HG02623 (cell line): Measurements from ENCODE around the gene PREX1.
"Not testable (repeated sequence)": the region's sequence is repeated elsewhere in the genome, so short reads cannot be mapped to it uniquely, and the experiment has no call there.

ENCODE experiments used
- ATAC-seq: cut with Tn5 transposase; IDR thresholded peaks from one replicate; pipeline ENCODE4 v1.9.1; 2021; ENCODE audit warnings: moderate library complexity; ENCODE audit not compliant: unreplicated experiment

Gene PREX1

DNA sequence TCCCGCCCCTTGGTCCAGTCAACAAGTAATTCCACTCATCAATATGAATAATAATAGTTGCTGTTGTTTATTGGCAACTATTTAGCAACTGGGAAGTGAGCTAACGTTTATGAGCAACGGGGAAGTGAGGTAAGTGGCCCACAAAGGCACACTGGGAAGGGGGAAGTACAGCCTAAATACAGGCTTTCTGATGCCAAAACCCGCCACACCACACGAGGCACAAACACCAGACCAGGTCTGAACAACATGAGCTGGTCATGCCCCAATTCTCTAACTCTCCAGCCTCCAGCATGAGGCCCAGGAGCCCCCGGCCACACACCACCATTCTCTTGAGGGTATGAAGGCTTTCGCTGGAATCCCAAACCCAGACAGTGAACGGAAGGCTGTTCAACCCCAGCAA is 50.8 kb downstream of the PREX1 start:
- no peak for ATAC-seq

DNA sequence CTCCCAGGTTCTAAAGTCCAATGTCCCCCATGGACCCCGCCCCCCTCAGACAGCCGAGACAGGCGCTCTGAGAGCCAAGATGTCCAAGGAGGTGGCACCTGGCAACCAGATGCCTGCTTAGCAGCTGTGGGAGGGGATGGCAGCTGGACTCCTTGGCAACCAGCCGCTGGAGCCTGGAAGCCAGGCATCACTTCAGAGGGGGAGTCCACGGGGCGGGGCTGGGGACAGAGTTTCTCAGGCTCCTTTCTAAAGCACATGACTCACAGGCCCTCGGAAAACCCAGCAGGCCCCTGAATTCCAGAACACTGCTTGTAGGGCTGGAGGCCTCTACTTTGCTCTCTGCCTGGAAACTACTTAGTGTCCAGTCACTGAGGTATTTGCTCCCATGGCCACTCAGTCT is 51.5 kb downstream of the PREX1 start:
- no peak for ATAC-seq

DNA sequence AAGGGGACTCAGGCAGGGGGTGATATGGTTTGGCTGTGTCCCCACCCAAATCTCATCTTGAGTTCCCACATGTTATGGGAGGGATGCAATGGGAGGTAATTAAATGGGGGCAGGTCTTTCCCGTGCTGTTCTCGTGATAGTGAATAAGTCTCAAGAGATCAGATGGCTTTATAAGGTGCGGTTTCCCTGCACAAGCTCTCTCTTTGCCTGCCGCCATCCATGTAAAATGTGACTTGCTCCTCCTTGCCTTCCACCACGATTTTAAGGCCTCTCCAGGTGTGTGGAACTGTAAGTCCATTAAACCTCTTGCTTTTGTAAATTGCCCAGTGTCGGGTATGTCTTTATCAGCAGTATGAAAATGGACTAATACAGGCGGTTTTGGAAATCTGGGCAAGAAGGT is 52.3 kb downstream of the PREX1 start:
- not testable (repeated sequence) for ATAC-seq

DNA sequence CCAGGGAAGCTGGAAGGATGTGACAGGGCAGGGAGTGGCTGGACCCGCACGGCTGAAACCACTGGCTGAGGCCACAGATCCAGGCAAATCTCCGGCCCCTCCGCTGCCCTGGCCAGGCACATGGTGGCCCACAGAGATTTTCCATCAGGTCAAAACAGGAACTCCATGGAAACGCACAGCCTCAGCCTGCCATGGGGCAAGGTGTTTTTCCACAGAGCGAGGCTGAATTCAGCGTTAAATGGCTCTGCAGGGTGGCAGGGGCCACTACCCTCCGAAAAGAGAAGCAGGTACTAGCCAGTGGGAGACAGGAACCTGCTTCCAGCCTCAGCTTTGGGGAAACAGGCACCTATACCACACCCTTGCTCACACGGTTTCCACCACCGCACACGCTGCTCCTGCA is 53.1 kb downstream of the PREX1 start:
- ATAC-seq, result no peak

DNA sequence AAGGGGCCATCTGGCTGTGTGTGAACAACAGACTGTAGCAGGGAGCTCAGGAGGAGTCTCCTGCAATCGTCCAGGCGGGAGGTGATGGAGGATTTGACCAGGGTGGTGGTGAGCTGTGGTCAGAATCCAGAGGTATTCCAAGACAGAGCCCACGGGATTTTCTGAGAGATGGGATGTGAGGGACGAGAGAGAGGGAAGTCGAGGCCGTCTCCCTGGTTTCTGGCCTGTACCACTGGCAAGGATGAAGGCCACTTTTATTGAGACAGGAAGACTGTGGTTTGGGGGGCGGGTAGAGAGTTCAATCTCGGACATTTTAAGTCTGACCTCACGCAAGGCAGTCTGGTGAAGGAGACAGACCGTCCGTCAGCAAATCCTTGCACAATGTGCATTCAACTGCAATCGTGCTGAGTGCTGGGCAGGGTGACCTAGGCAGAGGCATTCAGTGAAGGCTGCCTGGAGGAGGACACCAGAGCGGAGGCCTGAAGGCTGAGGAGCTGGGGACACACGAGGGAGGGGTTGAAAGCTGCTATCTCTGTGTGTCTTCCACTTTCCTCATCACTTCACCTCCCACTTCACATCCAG is 53.9 kb downstream of the PREX1 start:
- ATAC-seq, result no peak

DNA sequence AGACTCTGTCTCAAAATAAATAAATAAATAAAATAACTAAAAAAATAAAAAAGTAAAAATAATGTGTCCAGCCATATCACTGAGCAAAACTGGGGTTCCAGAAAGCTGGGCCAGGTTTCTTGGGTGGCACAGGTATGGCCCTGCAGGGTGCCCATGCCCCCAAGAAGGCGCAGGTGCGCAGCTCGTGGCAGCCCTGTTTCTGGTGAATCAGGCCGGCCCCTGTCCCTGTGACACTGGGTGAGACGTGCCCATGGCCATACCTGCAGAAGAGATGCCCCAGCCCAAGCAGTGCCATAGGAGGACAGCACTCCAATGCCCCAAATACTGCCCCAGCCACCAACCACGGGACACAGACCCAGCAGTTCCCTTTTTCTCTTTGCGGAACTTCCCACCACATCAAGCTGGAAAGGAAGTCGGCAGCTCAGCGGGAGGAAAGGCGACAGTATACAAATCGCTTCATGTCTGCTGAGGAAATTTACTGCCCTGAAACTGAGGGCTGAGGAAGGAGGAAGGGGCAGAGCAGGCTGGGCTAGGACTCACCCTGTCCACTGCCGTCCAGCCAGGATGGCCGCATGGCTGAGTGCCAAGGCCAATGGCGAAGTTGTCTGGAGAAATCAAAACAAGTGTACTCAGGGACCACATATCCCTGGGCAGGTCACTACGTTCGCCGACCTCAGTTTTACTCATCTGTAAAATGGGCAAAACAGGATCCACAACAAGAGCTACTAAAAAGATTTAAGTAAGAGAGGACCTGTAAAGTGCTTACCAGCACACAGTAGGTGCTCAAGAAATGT is 55.4 kb downstream of the PREX1 start:
- no peak for ATAC-seq

DNA sequence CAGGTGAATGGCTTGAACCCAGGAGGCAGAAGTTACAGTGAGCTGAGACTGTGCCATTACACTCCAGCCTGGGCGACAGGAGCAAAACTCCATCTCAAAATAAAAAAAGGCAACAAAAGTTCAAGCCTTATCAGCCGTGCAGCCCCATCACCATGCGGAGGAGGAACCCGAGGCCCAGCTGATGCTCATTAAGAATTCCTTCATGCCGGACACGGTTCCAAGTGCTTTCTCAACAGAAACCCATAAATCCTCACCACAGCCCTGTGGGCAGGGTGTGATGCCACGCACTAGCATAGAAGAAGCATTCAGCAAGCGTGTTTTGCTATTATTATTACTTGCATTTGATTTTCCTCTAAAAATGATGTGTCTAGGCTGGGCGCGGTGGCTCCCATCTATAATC is 56.3 kb downstream of the PREX1 start:
- no peak for ATAC-seq

DNA sequence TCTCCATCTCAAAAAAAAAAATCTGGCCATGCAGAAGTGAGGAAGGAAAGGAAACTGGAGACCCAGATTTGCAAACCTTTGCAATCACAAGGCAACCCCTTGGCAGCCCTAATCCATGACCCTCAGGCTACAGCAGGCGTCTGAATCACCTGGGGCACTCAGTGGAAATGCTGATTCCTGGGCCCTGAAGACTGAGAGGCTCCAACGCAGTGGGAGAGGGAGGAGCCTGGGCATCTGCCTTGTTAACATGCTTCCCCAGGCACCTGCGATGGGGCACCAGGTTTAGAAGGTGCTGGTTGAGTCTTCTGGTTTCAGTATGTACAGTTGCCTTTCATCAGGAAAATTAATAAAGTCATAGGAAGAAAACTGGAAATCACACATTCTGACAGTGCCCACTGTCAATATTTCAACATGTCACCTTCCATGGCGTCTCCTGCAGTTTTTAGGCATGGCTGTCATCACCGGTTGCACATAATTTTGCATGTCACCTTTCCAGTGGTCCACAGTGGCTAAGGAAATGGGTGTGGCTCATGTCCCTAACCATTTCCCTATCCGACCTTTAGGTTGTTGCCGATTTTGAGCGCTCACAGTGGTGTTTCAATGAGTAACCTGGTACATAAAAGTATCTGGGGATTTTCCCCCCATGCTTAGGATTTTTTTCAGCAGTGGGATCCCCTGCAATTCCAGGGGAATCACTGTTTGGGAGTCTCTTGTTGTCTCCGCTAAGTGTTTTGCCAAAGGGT is 56.9 kb downstream of the PREX1 start:
- no peak for ATAC-seq

DNA sequence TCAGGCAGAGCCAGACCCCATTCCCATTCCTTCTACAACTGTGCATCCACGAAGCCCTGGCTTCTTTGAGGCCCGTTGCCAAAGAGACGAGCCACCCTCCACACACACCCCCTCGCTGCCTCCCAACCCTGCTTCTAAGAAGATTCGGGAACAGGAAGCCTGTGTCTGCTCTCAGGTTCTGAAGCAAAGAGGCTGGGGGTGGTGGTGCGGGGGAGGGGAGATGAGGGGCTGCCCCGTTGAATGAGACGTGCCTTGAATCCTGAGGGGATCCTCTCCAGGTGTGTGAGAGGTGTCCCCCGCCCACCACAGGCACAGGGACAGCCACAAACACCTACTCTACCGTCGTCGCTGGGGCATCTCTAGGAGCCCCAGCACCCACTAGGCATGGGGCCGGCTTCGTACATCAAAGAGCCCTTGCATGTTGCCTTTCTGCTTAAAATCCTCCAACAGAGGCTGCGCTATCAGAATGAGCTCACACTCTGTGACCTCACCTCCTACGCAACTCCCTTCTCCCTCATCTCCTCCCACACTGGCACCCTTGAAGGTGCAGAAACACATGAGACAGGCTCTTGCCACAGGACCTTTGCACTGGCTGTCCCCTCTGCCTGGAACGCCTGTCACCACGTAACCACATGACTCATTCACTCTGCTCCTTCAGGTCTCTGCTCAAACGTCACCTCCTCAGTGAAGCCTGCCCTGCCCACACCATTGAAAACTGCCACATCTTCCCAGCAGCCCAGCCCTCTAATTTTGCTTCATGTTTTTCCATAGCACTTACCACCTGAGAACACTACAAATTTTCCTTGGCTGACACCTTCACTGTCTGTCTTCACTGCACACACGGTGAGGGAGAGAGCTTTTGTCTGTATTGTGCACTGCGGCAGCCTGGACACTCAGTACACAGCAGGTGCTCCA is 58.5 kb downstream of the PREX1 start:
- no peak for ATAC-seq

DNA sequence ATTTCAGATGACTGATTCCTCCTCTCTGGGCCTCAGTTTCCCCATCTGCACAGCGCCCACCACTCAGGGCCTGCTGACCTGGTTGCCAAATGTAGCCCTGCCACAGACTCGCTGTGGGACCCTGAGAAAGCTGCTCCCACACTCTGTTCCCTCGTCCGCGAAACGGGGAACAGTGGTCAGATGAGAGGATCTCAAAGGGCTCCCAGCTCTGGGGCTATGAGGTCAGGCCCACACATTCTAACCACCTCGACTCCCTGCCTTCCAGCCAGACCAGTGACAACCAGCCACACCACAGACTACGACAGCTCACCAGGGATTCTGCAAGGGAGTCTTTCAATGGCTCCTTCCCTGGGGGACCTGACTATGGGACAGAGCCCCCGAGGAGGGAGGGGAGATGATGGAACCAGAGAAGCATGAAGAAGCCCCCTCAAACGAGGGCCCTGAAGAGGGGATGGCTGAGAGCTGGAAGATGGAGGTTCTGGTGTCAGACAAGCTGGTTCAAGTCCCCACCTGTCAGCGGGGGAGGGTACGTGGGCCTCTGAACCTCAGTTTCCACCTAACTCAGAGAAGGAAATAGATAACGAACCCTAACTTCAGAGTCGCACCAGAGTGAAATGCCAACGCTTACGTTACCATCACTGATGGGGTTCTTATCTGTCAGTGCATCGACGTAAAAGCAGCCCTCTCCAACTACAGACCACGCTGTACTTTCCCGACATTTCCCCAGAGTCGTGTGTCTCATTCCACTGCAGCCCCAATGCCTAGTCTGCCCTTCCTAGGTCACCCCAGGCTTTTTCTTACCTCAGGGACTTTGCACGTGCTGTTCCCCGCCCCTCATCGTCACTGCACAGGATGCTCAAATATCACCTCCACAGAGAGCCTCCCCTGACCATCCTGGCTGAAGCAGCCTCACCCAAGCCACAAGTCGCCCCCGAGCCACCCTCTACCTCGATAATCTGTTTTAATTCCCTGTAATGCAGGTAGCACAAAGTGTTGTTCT is 60.5 kb downstream of the PREX1 start:
- no peak for ATAC-seq

DNA sequence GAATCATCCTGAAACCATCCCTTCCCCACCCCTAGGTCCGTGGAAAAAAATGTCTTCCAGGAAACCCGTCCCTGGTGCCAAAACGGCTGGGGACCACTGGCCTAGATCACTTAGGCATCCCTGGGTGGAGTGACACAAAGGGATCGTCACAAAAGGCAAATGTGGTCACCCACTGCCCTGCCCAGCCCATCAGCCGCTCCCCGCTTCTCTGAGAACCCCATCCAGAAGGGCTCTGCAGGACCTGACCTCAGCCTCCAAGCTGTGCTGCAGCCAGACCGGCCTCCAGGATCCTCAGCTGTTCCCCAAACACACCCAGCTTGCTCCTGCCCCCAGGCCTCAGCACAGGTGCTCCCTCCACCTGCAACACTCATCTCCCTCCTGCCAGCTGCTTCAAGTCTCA is 61.6 kb downstream of the PREX1 start:
- no peak for ATAC-seq

DNA sequence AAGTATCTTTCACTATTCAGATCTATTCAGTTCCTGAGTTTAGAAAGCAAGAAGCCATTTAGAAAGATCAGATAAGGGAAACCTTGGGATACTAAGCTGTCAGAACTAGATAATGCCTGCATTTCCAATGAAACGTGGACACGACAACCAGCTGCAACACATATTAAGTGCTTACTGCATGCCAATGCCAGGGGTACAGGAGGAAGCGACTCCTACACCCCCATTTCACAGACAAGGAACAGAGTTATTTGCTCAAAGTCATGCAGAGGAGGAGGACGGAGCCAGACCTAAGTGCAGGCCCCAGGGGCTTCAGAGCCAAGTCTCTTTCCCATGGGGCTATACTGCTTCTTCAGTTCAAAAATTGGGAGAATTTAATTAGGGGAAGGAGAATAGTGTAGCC is 62.4 kb downstream of the PREX1 start:
- ATAC-seq, result no peak

DNA sequence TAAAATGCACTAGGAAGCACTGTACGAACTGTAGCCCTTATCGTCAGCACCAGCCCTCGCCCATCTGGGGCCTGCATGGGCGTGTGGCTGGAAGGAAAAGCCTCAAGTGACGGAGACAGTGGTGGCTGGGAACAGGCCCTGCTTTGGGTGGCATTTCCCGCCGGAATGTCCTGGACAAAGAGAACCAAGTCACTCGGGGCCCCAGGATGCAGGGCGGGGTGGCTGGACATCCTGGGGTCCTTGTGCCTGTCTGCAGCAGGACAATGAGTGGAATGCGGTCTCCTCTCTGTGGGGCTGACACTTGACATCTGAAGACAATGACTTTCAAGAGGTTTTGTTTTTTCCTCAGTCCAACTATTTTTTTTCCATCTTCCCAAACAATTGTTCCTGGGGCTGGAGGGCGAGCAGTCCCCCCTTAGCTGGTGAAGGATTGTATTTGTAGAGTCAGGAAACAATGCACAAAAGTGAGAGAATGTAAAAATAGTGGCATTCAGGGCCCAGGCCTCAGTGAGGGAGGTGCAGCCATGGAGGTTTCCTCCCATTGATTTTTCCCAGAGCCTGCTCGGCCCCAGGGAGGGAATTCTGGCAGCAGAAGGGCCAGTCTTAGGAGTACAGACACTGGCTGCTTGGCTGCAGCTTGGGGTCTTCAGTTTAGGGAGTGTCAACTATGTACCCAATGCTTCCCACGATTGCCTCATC is 64.4 kb downstream of the PREX1 start:
- no peak for ATAC-seq

DNA sequence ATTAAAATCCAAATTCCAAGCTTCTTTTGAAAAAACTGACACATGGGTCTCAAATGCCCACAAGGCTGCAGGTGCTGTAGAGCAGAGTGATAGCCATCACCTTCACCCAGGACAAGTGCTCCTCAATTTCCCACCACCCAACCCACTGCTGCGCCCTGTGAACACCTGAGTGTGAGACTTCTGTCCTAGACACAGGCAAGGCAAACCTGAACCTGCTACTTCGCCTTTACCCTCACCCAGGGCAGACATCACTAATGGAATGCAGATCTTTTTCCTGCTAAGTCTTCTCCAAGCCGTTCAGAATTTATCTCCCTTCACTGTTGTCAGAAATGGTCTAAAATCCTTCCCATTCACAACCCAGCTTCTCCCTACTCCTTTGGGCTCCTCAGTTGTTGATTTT is 65.9 kb downstream of the PREX1 start:
- ATAC-seq, result no peak

DNA sequence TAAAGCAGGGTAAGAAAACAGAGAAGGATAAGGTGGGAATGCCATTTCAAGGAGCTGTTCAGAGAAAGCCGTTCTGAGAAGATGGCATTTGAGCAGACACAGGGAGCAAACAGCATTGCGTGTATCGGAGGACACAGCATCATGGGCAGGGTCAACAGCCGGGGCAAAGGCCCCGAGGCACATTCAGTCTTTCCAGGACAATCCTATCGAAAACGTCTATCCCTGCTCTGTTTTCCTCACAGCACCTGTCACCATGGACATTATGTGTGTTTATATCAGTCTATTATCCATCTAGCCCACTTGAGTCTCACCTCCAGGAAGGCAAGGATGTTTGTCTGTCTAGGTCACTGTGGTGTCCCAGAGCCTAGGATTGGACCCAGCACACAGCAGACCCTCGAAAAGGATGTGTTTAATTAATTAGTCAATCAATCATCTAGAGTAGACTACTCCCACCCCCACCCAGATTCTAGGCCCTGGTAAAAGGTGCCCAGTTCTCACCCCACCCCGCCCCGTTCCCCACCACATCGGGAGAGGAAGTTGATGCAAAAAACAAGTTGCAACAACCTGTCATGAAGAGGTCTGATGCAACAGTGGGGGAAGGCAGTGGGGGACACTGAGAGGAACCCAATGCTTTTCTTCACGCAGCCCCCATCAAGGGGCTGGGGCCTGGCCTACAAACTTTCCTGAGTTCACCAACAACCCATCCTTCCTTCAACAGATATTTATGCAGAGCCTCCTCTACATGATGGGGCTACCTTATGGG is 66.6 kb downstream of the PREX1 start:
- no peak for ATAC-seq

DNA sequence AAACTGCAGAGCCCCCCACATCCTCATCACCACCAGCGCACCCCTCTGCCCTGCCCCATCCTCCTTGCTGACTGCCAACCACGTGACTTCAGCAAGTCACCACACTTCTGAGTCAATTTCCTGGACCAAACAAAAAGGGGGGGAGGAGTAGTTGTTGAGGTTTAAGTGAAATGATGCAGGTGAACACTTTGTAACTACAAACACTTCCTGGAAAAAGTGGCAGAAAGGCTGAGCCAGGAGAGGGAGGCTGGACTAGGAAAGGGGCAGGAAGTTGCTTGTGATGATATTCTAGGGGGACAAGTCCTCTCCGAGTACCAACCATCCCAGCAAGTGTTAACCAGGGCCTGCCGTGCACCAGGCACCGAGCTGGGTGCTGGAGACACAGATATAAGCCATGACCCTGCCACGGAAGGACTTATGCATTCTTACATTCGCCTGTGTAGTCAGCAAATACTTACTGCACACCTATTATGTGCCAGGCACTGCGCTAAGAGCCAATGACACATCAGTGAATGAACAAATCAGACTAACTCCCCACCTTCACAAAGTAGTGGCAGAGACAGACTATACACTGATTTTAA is 67.3 kb downstream of the PREX1 start:
- no peak for ATAC-seq

DNA sequence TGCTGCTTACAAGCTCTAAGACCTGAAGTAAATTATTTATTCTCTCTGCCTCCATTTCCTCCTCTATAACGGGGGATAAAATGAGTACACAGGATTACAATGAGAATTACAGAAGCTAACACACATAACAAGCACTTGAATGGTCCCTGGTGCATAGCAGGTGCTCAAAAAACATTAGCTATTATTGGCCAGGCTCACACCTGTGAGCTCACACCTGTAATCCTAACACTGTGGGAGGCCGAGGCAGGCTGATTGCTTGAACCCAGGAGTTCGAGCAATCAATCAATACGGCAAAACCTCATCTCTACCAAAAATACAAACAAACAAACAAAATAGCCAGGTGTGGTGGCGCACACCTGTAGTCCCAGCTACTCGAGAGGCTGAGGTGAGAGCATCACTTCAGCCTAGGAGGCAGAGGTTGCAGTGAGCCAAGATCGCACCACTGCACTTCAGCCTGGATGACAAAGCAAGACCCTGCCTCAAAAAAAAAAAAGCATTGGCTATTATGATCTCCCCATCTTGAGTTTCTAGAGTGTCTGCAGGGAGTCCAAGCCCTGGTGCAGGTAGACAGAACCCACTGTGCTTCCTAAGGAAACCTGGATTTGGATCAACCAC is 68.1 kb downstream of the PREX1 start:
- no peak for ATAC-seq
